Prostate gland (tissue), 2 donors: ENCODE results near the gene POU6F2. TPM values are rescaled to one million over a fixed set of nuclear protein-coding genes. Genes with fewer than 3 reads are reported as not detected.

Source experiments
- DNase-seq: peaks from one replicate; pipeline ENCODE4 v3.0.0-alpha.2; 2019; ENCODE audit warnings: low spot score
- H3K27ac ChIP-seq, 2 donors: fragments of 200-600 bp; sonication (generic); 2 replicates each; pipeline ENCODE4 v1.5.1; 2017 to 2019
- H3K27me3 ChIP-seq: fragments of 200-600 bp; sonication (generic); replicated peaks from 2 replicates; pipeline ENCODE4 v1.5.1; 2019; ENCODE audit not compliant: insufficient read depth
- H3K36me3 ChIP-seq, 2 donors: fragments of 200-600 bp; sonication (generic); 1 replicate in 1 of 2; 2 replicates in 1 of 2; pipeline versions ENCODE4 v1.5.1 to v1.8.1; 2017 to 2019
- H3K4me1 ChIP-seq: fragments of 200-600 bp; sonication (generic); replicated peaks from 2 replicates; pipeline ENCODE4 v1.5.1; 2019
- H3K4me3 ChIP-seq, 2 donors: fragments of 200-600 bp; sonication (generic); 2 replicates each; pipeline ENCODE4 v1.5.1; 2017 to 2019
- H3K9me3 ChIP-seq: fragments of 200-600 bp; sonication (generic); 2 replicates; pipeline ENCODE4 v1.5.1; 2017
- POLR2A ChIP-seq: fragments of 450-650 bp; IDR thresholded peaks from one replicate; pipeline ENCODE4 v1.6.1; 2016; ENCODE audit warnings: antibody characterized with exemption, mild to moderate bottlenecking
- POLR2AphosphoS5 ChIP-seq: sonication (generic); formaldehyde crosslinking; IDR thresholded peaks from one replicate; pipeline ENCODE4 v1.6.1; 2017; ENCODE audit warnings: antibody characterized with exemption
- WGBS: methylation state at CpG from one replicate; pipeline ENCODE4 v1.1.5; 2018; 5-methylcytosine and 5-hydroxymethylcytosine counted together
- intact Hi-C: fragments of 100-400 bp; cut with DNase I; formaldehyde crosslinking; loops from one replicate; pipeline ENCODE4 v1.14.2; 2022
- total RNA-seq, 2 donors: library from RNA; depleted of rRNA; stranded (reverse); fragments of >200 nt; gene quantifications; one replicate each; pipeline ENCODE4 v1.1.0, GENCODE V29; 2016
- TF ChIP-seq, protein P1 (sequence below), 4 experiments: fragments of 200-600 bp in 2 of 4; fragments of 450-650 bp in 2 of 4; sonication (generic) in 2 of 4; IDR thresholded peaks; 1 replicate in 3 of 4; 2 replicates in 1 of 4; pipeline ENCODE4 v1.5.1; 2016 to 2019; ENCODE audit warnings: antibody characterized with exemption in 4 of 4, mild to moderate bottlenecking in 2 of 4, moderate library complexity in 2 of 4

The POU6F2 gene
- total RNA-seq, 2 donors from 2014 or later, result 2.4 TPM; not detected in 1

DNA sequence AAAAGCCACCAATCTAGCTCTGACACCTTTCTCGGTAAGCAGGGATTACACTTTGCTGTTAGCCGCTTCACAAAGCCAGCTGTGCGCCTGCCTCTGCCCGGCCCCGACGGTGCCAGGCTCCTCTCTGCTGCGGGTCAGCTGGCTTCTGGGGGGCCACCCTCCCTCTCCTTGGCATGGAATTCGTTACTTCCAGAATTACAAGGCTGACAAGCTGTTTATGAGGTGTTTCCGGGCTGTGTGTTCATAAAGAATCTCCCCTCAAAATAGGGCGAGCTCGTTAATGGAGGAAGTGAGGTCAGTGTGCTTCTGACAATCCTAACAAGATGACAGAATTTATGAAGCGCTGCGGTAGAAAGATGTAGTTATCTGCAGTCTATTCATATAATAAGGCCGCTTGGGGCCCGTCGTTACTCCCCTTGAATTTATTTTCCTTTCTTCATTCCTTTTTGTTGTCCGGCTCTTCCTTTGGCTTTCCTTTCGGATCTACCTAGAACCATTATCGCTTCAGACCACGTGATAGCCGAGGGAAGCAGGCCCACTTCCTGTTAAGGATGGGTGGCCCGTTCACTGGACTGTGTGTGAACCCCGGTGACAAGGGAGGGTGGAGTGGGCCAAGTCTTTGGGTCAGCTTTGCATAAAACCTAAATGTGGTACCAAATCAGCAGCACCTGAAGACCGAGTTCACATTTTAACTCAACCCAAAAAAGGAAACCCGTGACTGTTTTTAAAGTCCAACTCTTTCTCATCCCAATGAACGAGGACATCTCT is 315.5 kb downstream of the POU6F2 start:
- Histone ChIP-seq H3K27ac (no peak overlapping the region), H3K36me3 (no peaks in the 10 kb centered on the region), H3K9me3 (no peaks in the 10 kb centered on the region), H3K27me3 (no peaks in the 10 kb centered on the region), H3K4me1 (no peaks in the 10 kb centered on the region), H3K4me3 (no peak overlapping the region)
- no peak for DNase-seq
- 48% methylated on average over 26 of the region's 26 CpGs for WGBS
- intact Hi-C loops, result no loop called here
- TF ChIP-seq, protein P1, sequence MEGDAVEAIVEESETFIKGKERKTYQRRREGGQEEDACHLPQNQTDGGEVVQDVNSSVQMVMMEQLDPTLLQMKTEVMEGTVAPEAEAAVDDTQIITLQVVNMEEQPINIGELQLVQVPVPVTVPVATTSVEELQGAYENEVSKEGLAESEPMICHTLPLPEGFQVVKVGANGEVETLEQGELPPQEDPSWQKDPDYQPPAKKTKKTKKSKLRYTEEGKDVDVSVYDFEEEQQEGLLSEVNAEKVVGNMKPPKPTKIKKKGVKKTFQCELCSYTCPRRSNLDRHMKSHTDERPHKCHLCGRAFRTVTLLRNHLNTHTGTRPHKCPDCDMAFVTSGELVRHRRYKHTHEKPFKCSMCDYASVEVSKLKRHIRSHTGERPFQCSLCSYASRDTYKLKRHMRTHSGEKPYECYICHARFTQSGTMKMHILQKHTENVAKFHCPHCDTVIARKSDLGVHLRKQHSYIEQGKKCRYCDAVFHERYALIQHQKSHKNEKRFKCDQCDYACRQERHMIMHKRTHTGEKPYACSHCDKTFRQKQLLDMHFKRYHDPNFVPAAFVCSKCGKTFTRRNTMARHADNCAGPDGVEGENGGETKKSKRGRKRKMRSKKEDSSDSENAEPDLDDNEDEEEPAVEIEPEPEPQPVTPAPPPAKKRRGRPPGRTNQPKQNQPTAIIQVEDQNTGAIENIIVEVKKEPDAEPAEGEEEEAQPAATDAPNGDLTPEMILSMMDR (IDR thresholded peaks at IDR 0.05), result no peak
- TF ChIP-seq POLR2A, result no peak
- no peak for TF ChIP-seq POLR2AphosphoS5

DNA sequence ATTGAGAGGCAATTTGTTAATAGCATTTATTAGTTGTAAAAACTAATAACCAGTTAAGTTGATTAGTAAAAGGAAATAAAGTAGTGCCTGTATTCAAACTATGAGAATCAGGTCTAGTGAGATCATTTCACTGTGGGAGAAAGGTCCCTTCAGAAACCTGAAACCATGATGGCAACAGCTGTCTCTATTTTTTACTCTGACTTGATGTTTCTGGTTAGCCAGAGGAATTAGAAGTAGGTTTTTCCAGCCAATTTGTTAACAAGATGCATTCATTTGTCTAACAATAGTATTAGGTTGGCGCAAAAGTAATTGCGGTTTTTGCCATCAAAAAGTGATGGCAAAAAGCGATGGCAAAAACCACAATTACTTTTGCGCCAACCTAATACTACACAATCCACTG is 316.3 kb downstream of the POU6F2 start:
- intact Hi-C loops, result no loop called here
- H3K4me3 ChIP-seq, result no peak overlapping the region
- H3K36me3 ChIP-seq, result no peaks in the 10 kb centered on the region
- 98% methylated on average over 4 of the region's 4 CpGs for WGBS
- no peaks in the 10 kb centered on the region for H3K27me3 ChIP-seq
- TF ChIP-seq, protein P1 (IDR thresholded peaks at IDR 0.05), result no peak
- no peak for TF ChIP-seq POLR2AphosphoS5
- TF ChIP-seq POLR2A, result no peak
- H3K27ac ChIP-seq, result no peak overlapping the region
- no peaks in the 10 kb centered on the region for H3K9me3 ChIP-seq
- H3K4me1 ChIP-seq, result no peaks in the 10 kb centered on the region
- no peak for DNase-seq

DNA sequence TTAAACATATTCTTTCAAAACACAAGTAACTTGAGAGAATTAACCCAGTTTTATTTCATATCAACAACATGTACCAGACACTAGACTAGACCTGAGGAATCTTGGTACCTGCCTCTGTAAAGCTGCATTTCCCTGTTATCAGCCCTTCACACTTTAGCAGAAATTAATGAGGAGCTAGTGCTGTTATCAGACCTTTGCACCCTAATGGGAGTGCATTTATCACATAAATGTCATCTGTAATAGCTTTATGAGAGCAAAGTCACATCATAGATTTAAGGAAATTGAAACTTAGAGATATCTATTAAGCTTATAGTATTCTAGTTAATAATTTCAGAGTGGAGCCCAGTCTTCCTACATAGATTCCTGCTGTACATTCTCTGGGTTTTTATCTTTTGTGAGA is 318.1 kb downstream of the POU6F2 start:
- H3K4me1 ChIP-seq, result no peaks in the 10 kb centered on the region
- intact Hi-C loops, result no loop called here
- no peaks in the 10 kb centered on the region for H3K27me3 ChIP-seq
- H3K4me3 ChIP-seq, result no peak overlapping the region
- H3K9me3 ChIP-seq, result no peaks in the 10 kb centered on the region
- TF ChIP-seq POLR2AphosphoS5 (no peak), POLR2A (no peak)
- TF ChIP-seq, protein P1 (IDR thresholded peaks at IDR 0.05), result no peak
- no peaks in the 10 kb centered on the region for H3K36me3 ChIP-seq
- no peak overlapping the region for H3K27ac ChIP-seq
- DNase-seq, result no peak

DNA sequence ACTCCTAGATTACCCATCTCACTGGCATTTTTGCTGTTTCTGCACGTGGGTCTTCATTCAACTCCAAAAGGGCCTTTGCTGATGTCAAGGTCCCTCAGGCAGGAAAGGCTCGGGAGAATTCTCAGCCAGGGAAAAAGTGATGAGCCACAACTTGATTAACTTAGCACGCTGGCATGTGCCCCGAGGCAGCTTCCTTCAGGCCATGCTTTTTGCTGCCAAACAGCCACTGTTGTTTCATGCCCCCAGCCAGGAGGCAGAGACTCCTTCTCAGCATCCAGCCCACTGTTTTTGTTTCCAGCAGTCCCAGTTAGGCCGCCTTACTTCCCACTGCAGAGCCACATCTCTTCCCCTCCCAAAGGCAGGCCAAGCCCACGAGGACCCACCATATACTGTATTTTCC is 322.0 kb downstream of the POU6F2 start:
- no peak overlapping the region for H3K27ac ChIP-seq
- no peak overlapping the region for H3K4me3 ChIP-seq
- H3K4me1 ChIP-seq, result no peaks in the 10 kb centered on the region
- TF ChIP-seq POLR2A, result no peak
- no peak for TF ChIP-seq POLR2AphosphoS5
- TF ChIP-seq, protein P1 (IDR thresholded peaks at IDR 0.05), result no peak
- DNase-seq, result no peak
- no peaks in the 10 kb centered on the region for H3K27me3 ChIP-seq
- H3K36me3 ChIP-seq, result no peaks in the 10 kb centered on the region
- intact Hi-C loops, result no loop called here
- no peaks in the 10 kb centered on the region for H3K9me3 ChIP-seq
- 39% methylated on average over 6 of the region's 6 CpGs for WGBS

DNA sequence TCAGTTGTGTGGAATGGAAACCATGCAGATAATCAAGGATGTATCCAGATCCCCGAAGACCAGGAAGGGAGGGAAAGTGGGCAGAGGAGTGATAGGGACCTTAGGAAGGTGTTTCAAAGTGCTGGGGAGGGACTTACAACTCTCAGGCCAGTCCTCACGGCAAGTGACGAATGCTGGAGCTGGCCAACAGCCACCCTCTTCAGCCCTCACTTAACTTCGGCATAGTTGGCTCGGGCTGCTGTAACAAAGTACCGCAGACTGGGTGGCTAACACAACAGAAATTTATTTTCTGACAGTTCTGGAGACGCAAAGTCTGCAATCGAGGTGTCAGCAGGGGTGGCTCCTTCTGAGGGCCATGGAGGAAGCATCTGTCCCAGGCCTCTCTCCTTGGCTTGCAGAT is 322.6 kb downstream of the POU6F2 start:
- Histone ChIP-seq H3K9me3 (no peaks in the 10 kb centered on the region), H3K27me3 (no peaks in the 10 kb centered on the region), H3K4me1 (no peaks in the 10 kb centered on the region), H3K27ac (no peak overlapping the region), H3K36me3 (no peaks in the 10 kb centered on the region), H3K4me3 (no peak overlapping the region)
- 45% methylated on average over 8 of the region's 8 CpGs for WGBS
- no peak for DNase-seq
- TF ChIP-seq, protein P1 (IDR thresholded peaks at IDR 0.05), result no peak
- no peak for TF ChIP-seq POLR2A
- TF ChIP-seq POLR2AphosphoS5, result no peak
- intact Hi-C loops, result no loop called here
